Choroid plexus epithelial cell (primary cell): Measurements from ENCODE around the gene EED.

ENCODE experiments used
- DNase-seq: peaks from one replicate; pipeline ENCODE4 v3.0.0-alpha.2; 2010; ENCODE audit warnings: low read depth
- H3K4me3 ChIP-seq: 2 replicates; pipeline ENCODE4 v1.5.1; 2011; ENCODE audit warnings: low read depth, mild to moderate bottlenecking, control low read depth, low read length, moderate library complexity
- TF ChIP-seq, protein P1 (sequence below): conservative IDR thresholded peaks from 2 replicates; pipeline ENCODE4 v1.5.1; 2011; ENCODE audit warnings: low read depth, mild to moderate bottlenecking, control low read depth, inconsistent platforms, low read length, moderate library complexity

Gene EED

DNA sequence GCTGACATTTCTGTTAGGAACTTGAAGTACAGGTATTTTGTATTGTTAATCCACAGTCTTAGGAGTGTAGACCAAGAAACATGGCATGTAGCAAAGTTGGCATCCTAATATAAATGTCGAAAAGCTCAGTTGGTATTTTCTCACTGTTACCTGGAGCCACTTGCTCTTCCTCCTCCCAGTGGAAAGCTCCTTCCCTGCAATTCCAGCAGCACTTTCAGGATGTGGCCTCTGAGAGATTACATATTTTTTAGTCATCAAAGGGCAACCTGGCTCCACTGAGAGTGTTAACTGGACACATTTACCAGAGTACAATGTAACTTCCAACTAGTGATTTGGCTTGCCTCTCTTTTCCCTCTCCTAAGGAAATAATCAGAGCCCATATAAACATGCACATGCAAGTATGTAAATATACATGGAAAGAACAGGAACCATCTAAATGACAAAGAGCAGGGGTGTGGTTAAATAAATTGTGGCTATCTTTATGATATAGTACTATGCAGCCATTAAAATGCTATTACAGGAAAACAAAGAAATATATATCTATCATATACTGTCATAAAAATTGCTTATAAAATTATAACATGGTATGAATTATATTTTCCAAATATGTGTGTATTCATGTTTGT is 14.3 kb upstream of the EED start:
- H3K4me3 ChIP-seq = no peak overlapping the region
- TF ChIP-seq, protein P1, sequence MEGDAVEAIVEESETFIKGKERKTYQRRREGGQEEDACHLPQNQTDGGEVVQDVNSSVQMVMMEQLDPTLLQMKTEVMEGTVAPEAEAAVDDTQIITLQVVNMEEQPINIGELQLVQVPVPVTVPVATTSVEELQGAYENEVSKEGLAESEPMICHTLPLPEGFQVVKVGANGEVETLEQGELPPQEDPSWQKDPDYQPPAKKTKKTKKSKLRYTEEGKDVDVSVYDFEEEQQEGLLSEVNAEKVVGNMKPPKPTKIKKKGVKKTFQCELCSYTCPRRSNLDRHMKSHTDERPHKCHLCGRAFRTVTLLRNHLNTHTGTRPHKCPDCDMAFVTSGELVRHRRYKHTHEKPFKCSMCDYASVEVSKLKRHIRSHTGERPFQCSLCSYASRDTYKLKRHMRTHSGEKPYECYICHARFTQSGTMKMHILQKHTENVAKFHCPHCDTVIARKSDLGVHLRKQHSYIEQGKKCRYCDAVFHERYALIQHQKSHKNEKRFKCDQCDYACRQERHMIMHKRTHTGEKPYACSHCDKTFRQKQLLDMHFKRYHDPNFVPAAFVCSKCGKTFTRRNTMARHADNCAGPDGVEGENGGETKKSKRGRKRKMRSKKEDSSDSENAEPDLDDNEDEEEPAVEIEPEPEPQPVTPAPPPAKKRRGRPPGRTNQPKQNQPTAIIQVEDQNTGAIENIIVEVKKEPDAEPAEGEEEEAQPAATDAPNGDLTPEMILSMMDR = no peak
- no peak for DNase-seq

DNA sequence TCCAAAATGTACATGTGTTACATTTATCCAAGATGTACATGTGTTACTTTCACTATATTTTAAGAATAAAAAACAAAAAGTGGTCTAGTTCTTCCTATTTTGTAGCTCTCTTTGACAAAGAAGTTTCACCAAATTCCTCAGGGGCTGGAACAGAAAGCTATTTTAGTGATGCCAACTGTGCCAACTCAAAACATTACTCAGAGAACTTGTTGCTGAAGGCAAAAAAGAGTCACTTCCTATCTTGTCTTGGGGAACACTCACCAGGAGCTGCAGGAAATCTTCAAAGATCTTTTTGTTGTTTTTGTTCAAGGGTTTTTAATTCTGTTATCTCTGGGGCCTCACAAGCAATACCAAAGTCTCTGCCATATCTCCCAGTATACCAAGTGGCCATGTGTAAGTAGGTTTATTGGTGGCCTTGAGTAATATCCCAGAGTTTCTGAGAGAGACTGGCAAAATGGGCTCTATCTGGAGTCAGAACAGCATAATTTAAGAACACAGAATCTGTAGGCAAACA is 13.6 kb upstream of the EED start:
- TF ChIP-seq, protein P1 = no peak
- H3K4me3 ChIP-seq = no peak overlapping the region
- no peak for DNase-seq

DNA sequence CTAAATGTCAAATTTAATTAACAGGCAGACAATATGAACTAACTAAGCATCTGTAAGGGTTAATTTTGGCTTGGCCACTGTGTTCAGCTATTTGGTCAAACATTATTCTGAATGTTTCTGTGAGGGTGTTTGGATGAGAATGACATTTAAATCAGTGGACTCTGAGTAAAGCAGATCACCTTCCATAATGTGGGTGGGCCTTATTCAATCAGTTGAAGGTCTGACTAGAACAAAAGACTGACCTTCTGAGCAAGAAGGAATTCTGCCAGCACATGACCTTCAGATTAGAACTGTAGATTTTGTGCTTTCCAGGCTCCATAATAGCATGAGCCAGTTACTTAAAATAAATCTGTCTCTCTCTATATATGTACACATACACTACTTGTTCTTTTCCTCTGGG is 12.0 kb upstream of the EED start:
- DNase-seq = no peak
- no peak overlapping the region for H3K4me3 ChIP-seq
- TF ChIP-seq, protein P1 = no peak

DNA sequence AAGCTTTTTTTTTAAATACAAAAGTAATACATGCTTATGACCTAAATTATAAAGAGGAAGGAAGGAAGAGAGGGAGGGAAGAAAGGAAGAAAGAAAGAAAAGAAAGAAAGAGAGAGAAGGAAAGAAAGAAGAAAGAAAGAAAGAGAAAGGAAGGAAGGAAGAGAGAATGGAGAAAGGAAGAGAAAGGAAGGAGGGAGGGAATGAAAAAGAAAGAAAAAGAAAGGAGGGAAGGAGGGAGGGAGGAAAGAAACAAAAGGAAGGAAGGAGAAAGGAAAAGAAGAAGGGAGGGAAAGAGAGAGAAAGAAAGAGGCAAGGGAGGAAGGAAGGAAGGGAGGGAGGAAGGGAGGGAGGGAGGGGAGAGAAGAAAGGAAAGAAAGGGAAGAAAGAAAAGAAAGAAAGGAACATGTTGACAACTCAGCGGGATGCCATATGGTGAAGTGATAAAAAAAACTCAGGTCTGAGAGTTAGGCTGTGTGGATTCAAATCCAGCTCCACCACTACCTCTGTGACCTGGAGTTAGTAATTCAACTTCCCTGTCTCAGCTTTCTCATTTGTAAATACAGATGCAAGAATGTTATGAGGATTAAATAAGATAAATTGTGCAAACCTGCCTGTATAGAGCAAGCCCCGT is 9.6 kb upstream of the EED start:
- DNase-seq = no peak
- no peak overlapping the region for H3K4me3 ChIP-seq
- TF ChIP-seq, protein P1 = no peak

DNA sequence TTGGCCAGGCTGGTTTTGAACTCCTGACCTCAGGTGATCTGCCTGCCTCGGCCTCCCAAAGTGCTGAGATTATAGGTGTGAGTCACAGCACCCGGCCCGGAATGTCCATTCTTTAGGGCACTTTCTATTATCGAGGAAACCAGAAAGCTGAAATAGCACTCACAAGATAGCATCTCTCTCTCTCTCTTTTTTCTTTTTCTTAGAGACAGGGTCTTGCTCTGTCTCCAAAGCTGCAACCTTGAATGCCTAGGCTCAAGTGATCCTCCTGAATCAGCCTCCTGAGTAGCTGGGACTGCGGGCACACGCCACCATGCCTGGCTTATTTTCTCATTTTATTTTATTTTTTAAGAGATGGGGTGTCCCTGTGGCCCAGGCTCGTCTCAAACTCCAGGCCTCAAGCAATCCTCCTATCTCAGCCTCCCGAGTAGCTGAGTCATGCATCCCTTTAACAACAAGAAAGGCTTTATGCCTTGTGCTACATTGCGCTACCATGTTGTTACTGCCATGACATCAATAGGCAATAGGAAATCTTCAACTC is 7.2 kb upstream of the EED start:
- TF ChIP-seq, protein P1 = no peak
- no peak for DNase-seq
- no peak overlapping the region for H3K4me3 ChIP-seq

DNA sequence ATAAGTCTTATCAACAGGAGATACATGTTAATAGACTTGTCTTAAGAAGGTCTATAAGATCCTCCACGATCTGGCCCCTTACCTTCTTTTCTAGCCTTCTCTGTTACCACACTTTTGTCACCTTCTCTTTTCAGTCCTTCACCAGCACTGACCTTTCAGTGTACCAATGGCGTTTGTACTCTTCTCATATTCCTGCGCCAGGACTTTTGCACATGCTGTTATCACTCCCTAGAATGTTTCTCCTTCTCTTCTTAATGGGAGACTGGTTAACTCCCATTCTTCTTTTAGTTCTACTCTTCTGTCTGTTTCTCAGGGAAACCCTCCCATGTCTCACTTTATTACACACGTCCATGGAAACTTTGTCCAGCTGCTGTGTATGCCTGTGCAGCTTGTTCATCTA is 4.4 kb upstream of the EED start:
- H3K4me3 ChIP-seq = no peak overlapping the region
- DNase-seq = no peak
- TF ChIP-seq, protein P1 = no peak
